K562 (cell line): ENCODE results near the gene LY6G6D. TPM values are rescaled to one million over a fixed set of nuclear protein-coding genes. Genes with fewer than 3 reads are reported as not detected.

Experiments used
- CHAMP1 ChIP-seq: fragments of 450-650 bp; IDR thresholded peaks from 2 replicates; pipeline ENCODE4 v1.6.1; 2016; ENCODE audit warnings: mild to moderate bottlenecking
- CSDE1 ChIP-seq, 2 experiments: fragments of 450-650 bp; IDR thresholded peaks; 2 replicates each; pipeline ENCODE4 v1.6.1; 2016; ENCODE audit warnings: mild to moderate bottlenecking in 1 of 2
- ELF1 ChIP-seq: fragments of 200-800 bp; sonication (Bioruptor generic); IDR thresholded peaks from 2 replicates; pipeline ENCODE4 v1.6.1; 2016; ENCODE audit warnings: missing genetic modification characterization, missing compliant biosample characterization
- ESRRB ChIP-seq: fragments of 250-450 bp; sonication (Bioruptor Pico); IDR thresholded peaks from 2 replicates; pipeline ENCODE4 v1.5.0; 2020; ENCODE audit warnings: mild to moderate bottlenecking, moderate library complexity, borderline replicate concordance
- GTF2A2 ChIP-seq: IDR thresholded peaks from 2 replicates; pipeline ENCODE4 v1.6.1; 2016; ENCODE audit warnings: mild to moderate bottlenecking, missing genetic modification characterization, missing compliant biosample characterization
- LARP7 ChIP-seq: fragments of 450-650 bp; IDR thresholded peaks from 2 replicates; pipeline ENCODE4 v1.6.1; 2016
- POLR2B ChIP-seq: fragments of 450-650 bp; IDR thresholded peaks from 2 replicates; pipeline ENCODE4 v1.6.1; 2018; ENCODE audit warnings: low read depth; ENCODE audit not compliant: partially characterized antibody
- POLR2G ChIP-seq: fragments of 200-400 bp; formaldehyde crosslinking; IDR thresholded peaks from 2 replicates; pipeline ENCODE4 v1.6.1; 2017; ENCODE audit warnings: low read depth, mild to moderate bottlenecking, antibody characterized with exemption, low read length, moderate library complexity
- RCOR1 ChIP-seq, 2 experiments: IDR thresholded peaks; 2 replicates each; pipeline ENCODE4 v1.6.1; 2012; ENCODE audit warnings: low read depth in 2 of 2, low read length in 2 of 2, borderline replicate concordance in 1 of 2, improper control_type of control experiment in 1 of 2
- SMAD1 ChIP-seq: fragments of 150-350 bp; IDR thresholded peaks from 2 replicates; pipeline ENCODE4 v1.6.1; 2014; ENCODE audit warnings: low read length, low read depth; ENCODE audit not compliant: partially characterized antibody
- TCF7L2 ChIP-seq: fragments of 150-350 bp; IDR thresholded peaks from 2 replicates; pipeline ENCODE4 v1.6.1; 2016; ENCODE audit warnings: low read depth, mild to moderate bottlenecking, low read length, moderate library complexity
- WHSC1 ChIP-seq: IDR thresholded peaks from one replicate; pipeline ENCODE4 v1.6.1; 2012; ENCODE audit warnings: low read length, control low read depth, inconsistent platforms
- ZNF324 ChIP-seq: fragments of 250-450 bp; sonication (Bioruptor Pico); IDR thresholded peaks from 2 replicates; pipeline ENCODE4 v1.4.0; 2020; ENCODE audit warnings: mild to moderate bottlenecking
- ZNF518B ChIP-seq: fragments of 250-450 bp; sonication (Bioruptor Pico); IDR thresholded peaks from 2 replicates; pipeline ENCODE4 v1.5.0; 2021; ENCODE audit warnings: mild to moderate bottlenecking, moderate library complexity
- ZNF707 ChIP-seq: fragments of 250-450 bp; sonication (Bioruptor Pico); conservative IDR thresholded peaks from 2 replicates; pipeline ENCODE4 v1.8.0; 2022; ENCODE audit warnings: inconsistent platforms, mild to moderate bottlenecking, moderate library complexity
- ZZZ3 ChIP-seq: fragments of 450-650 bp; IDR thresholded peaks from 2 replicates; pipeline ENCODE4 v1.6.1; 2016; ENCODE audit warnings: antibody characterized with exemption, mild to moderate bottlenecking, moderate library complexity
- polyA plus RNA-seq, 8 experiments: library from polyadenylated mRNA; depleted of rRNA in 4 of 8; stranded (reverse) in 5 of 8; unstranded in 3 of 8; fragments of >200 nt; fragmentation: Nextera tagmentation in 2 of 8; fragmentation: Illumina TruSeq in 1 of 8; extraction: Ambion mirVana in 2 of 8; extraction: Trizol in 1 of 8; gene quantifications; 2 replicates each; pipeline versions ENCODE4 v1.2.1 to v1.2.3, GENCODE V29; 2011 to 2014; ENCODE audit warnings: inconsistent platforms in 1 of 8, missing spikeins in 1 of 8
- total RNA-seq, 7 experiments: library from RNA; depleted of rRNA in 6 of 7; stranded (reverse); fragments of >200 nt in 6 of 7; fragmentation: Illumina TruSeq in 2 of 7; extraction: Trizol in 2 of 7; gene quantifications; 2 replicates each; pipeline versions ENCODE4 v1.2.1 to v1.2.3, GENCODE V29; 2011 to 2021; ENCODE audit warnings: low replicate concordance in 1 of 7
- TF ChIP-seq, protein P1 (sequence below): sonication (generic); formaldehyde crosslinking; IDR thresholded peaks from 2 replicates; pipeline ENCODE4 v1.8.0; 2023; ENCODE audit warnings: missing genetic modification reagents, mild to moderate bottlenecking, borderline replicate concordance

The LY6G6D gene
- total and polyA plus RNA-seq, 9 of the 15 experiments (the other 6 are each of a cell fraction or from before 2014, with no cell fraction given) = 0.30 to 0.38 TPM; not detected in 7

- TF ChIP-seq POLR2B (peak; percentile 9), RCOR1 (IDR thresholded peaks at IDR 0.05; ENCODE audit: borderline replicate concordance in 1 of 2, low read depth in 2 of 2, low read length in 2 of 2) (no peak), CSDE1 (IDR thresholded peaks at IDR 0.05) (no peak), LARP7 (0 out of 2 replicates have a peak, but pooled peaks have one; percentile 31), ZNF518B (CRISPR knock-in tag) (no peak), ESRRB (CRISPR knock-in tag) (0 out of 2 replicates have a peak, but pooled peaks have one; percentile 43), CHAMP1 (no peak), GTF2A2 (0 out of 2 replicates have a peak, but pooled peaks have one; percentile 8), TCF7L2 (no peak), SMAD1 (peak; percentile 15), WHSC1 (no peak), ZNF707 (CRISPR knock-in tag) (no peak), ELF1 (no peak), ZNF324 (CRISPR knock-in tag) (no peak), ZZZ3 (no peak), POLR2G (peak; percentile 34; the same call in 1 of the 2 replicates)
- TF ChIP-seq, protein P1, sequence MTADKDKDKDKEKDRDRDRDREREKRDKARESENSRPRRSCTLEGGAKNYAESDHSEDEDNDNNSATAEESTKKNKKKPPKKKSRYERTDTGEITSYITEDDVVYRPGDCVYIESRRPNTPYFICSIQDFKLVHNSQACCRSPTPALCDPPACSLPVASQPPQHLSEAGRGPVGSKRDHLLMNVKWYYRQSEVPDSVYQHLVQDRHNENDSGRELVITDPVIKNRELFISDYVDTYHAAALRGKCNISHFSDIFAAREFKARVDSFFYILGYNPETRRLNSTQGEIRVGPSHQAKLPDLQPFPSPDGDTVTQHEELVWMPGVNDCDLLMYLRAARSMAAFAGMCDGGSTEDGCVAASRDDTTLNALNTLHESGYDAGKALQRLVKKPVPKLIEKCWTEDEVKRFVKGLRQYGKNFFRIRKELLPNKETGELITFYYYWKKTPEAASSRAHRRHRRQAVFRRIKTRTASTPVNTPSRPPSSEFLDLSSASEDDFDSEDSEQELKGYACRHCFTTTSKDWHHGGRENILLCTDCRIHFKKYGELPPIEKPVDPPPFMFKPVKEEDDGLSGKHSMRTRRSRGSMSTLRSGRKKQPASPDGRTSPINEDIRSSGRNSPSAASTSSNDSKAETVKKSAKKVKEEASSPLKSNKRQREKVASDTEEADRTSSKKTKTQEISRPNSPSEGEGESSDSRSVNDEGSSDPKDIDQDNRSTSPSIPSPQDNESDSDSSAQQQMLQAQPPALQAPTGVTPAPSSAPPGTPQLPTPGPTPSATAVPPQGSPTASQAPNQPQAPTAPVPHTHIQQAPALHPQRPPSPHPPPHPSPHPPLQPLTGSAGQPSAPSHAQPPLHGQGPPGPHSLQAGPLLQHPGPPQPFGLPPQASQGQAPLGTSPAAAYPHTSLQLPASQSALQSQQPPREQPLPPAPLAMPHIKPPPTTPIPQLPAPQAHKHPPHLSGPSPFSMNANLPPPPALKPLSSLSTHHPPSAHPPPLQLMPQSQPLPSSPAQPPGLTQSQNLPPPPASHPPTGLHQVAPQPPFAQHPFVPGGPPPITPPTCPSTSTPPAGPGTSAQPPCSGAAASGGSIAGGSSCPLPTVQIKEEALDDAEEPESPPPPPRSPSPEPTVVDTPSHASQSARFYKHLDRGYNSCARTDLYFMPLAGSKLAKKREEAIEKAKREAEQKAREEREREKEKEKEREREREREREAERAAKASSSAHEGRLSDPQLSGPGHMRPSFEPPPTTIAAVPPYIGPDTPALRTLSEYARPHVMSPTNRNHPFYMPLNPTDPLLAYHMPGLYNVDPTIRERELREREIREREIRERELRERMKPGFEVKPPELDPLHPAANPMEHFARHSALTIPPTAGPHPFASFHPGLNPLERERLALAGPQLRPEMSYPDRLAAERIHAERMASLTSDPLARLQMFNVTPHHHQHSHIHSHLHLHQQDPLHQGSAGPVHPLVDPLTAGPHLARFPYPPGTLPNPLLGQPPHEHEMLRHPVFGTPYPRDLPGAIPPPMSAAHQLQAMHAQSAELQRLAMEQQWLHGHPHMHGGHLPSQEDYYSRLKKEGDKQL (CRISPR knock-in tag) = no peak
These were observed 18.6 kb downstream of the LY6G6D start (continued) for GRCh38 chr6:31733734-31734133.
